Measurements from ENCODE around the gene RETNLB. TPM values are rescaled to one million over a fixed set of nuclear protein-coding genes. Genes with fewer than 3 reads are reported as not detected.

Gene RETNLB
- total and polyA plus RNA-seq, 2 donors (not counting 1 experiment from before 2014, with no cell fraction given), result not detected

DNA sequence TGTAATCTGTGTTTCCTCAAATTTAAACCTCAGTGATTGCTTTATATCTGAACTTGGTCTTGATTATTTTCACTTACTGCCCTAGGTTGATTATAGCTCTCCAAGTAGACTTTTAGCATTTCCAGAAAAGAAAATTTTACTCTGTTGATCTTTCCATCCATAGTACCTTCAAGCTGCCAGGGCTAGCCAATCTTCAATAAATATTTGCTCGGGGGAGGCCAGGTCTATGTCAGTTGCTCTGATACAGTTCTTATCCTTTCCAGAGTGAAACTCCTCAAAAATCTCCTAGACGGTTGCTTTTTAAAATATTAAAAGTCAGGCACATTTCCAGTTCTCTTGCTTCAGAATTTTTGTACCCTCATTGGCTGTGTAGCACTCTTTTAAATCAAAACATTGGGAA lies 38.8 kb downstream of the RETNLB start:
- Mint-ChIP-seq H3K4me1 (no peaks in the 10 kb centered on the region), H3K9me3 (ENCODE audit: insufficient read depth) (no peaks in the 10 kb centered on the region)

DNA sequence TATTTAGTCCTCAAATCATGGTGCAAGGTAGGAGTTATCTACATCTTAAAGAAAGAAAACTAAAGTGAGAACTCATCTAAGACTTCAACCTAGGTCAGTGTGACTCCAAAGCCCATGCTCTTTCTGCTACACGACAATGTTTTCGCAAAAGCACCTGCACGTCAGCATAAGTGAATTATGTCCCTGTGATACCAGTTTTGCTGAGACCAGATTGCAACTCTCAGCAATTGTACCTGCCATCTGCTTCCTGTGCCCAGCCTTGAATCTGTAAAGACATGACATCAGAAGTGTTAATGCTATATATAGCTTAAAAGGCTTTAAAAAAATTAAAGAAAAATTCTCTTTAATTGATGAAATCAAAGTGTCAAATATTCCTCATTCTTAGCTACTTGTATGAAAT lies 43.4 kb downstream of the RETNLB start:
- no peaks in the 10 kb centered on the region for H3K4me1 ChIP-seq (ENCODE audit: control insufficient read depth in 2 of 2, insufficient read depth in 2 of 2, low read length in 2 of 2)
- H3K9me3 ChIP-seq (ENCODE audit: control extremely low read depth in 1 of 3, control insufficient read depth in 2 of 3, insufficient read depth in 1 of 3, low read length in 2 of 3), result no peaks in the 10 kb centered on the region
- no peaks in the 10 kb centered on the region for H3K79me2 ChIP-seq (ENCODE audit: control insufficient read depth, insufficient read depth, low read length)
- no peaks in the 10 kb centered on the region for H3K4me1 Mint-ChIP-seq
- no peaks in the 10 kb centered on the region for H3K27me3 ChIP-seq (replicated peaks in 1 of 4; ENCODE audit: control extremely low read depth in 1 of 4, control insufficient read depth in 3 of 4, insufficient read depth in 4 of 4, low read length in 3 of 4)
- ChIA-PET CTCF (no interaction called here), POLR2A (no interaction called here)
- H3K4me3 Mint-ChIP-seq, result no peak overlapping the region
- no peak overlapping the region for H2AFZ ChIP-seq (ENCODE audit: insufficient read depth, low read depth, low read length, poor library complexity, severe bottlenecking)
- H3K9ac ChIP-seq (ENCODE audit: low read length), result no peak overlapping the region
- peaks cover 17% of the 10 kb centered on the region for H3K27me3 Mint-ChIP-seq
- ATAC-seq (ENCODE audit: low read depth) (no peak), DNase-seq (no peak)
- no peaks in the 10 kb centered on the region for H3K36me3 ChIP-seq (replicated peaks in 1 of 2; ENCODE audit: control extremely low read depth in 1 of 2, control insufficient read depth in 1 of 2, extremely low read depth in 1 of 2, insufficient read depth in 2 of 2, low read length in 1 of 2)
- H3K4me3 ChIP-seq (ENCODE audit: control extremely low read depth in 1 of 5, extremely low read depth in 1 of 5, insufficient read depth in 1 of 5, low read depth in 2 of 5, low read length in 4 of 5), result no peak overlapping the region
- H3K27ac ChIP-seq (ENCODE audit: low read length in 2 of 2), result no peak overlapping the region
- no peak overlapping the region for H3K4me2 ChIP-seq (replicated peaks; ENCODE audit: low read depth, low read length, poor library complexity, severe bottlenecking)
- no peak overlapping the region for H3K27ac Mint-ChIP-seq
- TF ChIP-seq EZH2 (IDR thresholded peaks at IDR 0.05; ENCODE audit: borderline replicate concordance, insufficient read depth, low read depth, low read length, poor library complexity, severe bottlenecking), result no peak
- TF ChIP-seq, protein P1, sequence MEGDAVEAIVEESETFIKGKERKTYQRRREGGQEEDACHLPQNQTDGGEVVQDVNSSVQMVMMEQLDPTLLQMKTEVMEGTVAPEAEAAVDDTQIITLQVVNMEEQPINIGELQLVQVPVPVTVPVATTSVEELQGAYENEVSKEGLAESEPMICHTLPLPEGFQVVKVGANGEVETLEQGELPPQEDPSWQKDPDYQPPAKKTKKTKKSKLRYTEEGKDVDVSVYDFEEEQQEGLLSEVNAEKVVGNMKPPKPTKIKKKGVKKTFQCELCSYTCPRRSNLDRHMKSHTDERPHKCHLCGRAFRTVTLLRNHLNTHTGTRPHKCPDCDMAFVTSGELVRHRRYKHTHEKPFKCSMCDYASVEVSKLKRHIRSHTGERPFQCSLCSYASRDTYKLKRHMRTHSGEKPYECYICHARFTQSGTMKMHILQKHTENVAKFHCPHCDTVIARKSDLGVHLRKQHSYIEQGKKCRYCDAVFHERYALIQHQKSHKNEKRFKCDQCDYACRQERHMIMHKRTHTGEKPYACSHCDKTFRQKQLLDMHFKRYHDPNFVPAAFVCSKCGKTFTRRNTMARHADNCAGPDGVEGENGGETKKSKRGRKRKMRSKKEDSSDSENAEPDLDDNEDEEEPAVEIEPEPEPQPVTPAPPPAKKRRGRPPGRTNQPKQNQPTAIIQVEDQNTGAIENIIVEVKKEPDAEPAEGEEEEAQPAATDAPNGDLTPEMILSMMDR (IDR thresholded peaks at IDR 0.05), result no peak
- no peaks in the 10 kb centered on the region for H3K9me3 Mint-ChIP-seq (ENCODE audit: insufficient read depth)
- H4K20me1 ChIP-seq (ENCODE audit: control insufficient read depth, insufficient read depth, low read length, poor library complexity, severe bottlenecking), result no peaks in the 10 kb centered on the region
- intact Hi-C loops (cut with micrococcal nuclease), result no loop called here
- WGBS (ENCODE audit: insufficient coverage), result 8% methylated on average over 3 of the region's 3 CpGs

More for the DNA sequence above, 38.8 kb downstream of the RETNLB start:
- H3K4me3 ChIP-seq (ENCODE audit: control extremely low read depth in 1 of 5, extremely low read depth in 1 of 5, insufficient read depth in 1 of 5, low read depth in 2 of 5, low read length in 4 of 5), result no peak overlapping the region
- intact Hi-C loops (cut with micrococcal nuclease), result no loop called here
- H3K9me3 ChIP-seq (ENCODE audit: control extremely low read depth in 1 of 3, control insufficient read depth in 2 of 3, insufficient read depth in 1 of 3, low read length in 2 of 3), result no peaks in the 10 kb centered on the region
- Mint-ChIP-seq H3K27ac (no peak overlapping the region), H3K27me3 (peaks cover 7% of the 10 kb centered on the region), H3K4me3 (no peak overlapping the region)
- no peak for DNase-seq
- no peaks in the 10 kb centered on the region for H4K20me1 ChIP-seq (ENCODE audit: control insufficient read depth, insufficient read depth, low read length, poor library complexity, severe bottlenecking)
- no peaks in the 10 kb centered on the region for H3K79me2 ChIP-seq (ENCODE audit: control insufficient read depth, insufficient read depth, low read length)
- ChIA-PET CTCF (no interaction called here), POLR2A (no interaction called here)
- no peak overlapping the region for H3K4me2 ChIP-seq (replicated peaks; ENCODE audit: low read depth, low read length, poor library complexity, severe bottlenecking)
- ATAC-seq (ENCODE audit: low read depth), result no peak
- H3K27me3 ChIP-seq (replicated peaks in 1 of 4; ENCODE audit: control extremely low read depth in 1 of 4, control insufficient read depth in 3 of 4, insufficient read depth in 4 of 4, low read length in 3 of 4), result no peaks in the 10 kb centered on the region
- no peak overlapping the region for H3K27ac ChIP-seq (ENCODE audit: low read length in 2 of 2)
- TF ChIP-seq, protein P1 (IDR thresholded peaks at IDR 0.05), result no peak
- no peak for TF ChIP-seq EZH2 (IDR thresholded peaks at IDR 0.05; ENCODE audit: borderline replicate concordance, insufficient read depth, low read depth, low read length, poor library complexity, severe bottlenecking)
- 91% methylated on average over 1 of the region's 2 CpGs for WGBS (ENCODE audit: insufficient coverage)
- H3K9ac ChIP-seq (ENCODE audit: low read length), result no peak overlapping the region
- H2AFZ ChIP-seq (ENCODE audit: insufficient read depth, low read depth, low read length, poor library complexity, severe bottlenecking), result no peak overlapping the region
- H3K4me1 ChIP-seq (ENCODE audit: control insufficient read depth in 2 of 2, insufficient read depth in 2 of 2, low read length in 2 of 2), result no peaks in the 10 kb centered on the region
- no peaks in the 10 kb centered on the region for H3K36me3 ChIP-seq (replicated peaks in 1 of 2; ENCODE audit: control extremely low read depth in 1 of 2, control insufficient read depth in 1 of 2, extremely low read depth in 1 of 2, insufficient read depth in 2 of 2, low read length in 1 of 2)

All from B cell (primary cell).